A549 (cell line): Measurements from ENCODE around the gene TGFBR3.

ENCODE experiments used
- CBX2 ChIP-seq: fragments of 200-600 bp; sonication (generic); IDR thresholded peaks from 2 replicates; pipeline ENCODE4 v1.6.1; 2016; ENCODE audit warnings: low read depth, mild to moderate bottlenecking, borderline replicate concordance
- CEBPB ChIP-seq, 2 experiments: fragments of >200 bp in 1 of 2; sonication (Bioruptor Twin) in 1 of 2; formaldehyde crosslinking in 1 of 2; IDR thresholded peaks; 2 replicates each; pipeline ENCODE4 v1.6.1; 2012 to 2016
- CHD2 ChIP-seq: fragments of 150-350 bp; IDR thresholded peaks from 2 replicates; pipeline ENCODE4 v1.6.1; 2014; ENCODE audit warnings: low read length; ENCODE audit not compliant: partially characterized antibody
- CTCF ChIP-seq: fragments of >200 bp; sonication (Bioruptor Twin); formaldehyde crosslinking; IDR thresholded peaks from 3 replicates; pipeline ENCODE4 v1.5.1; 2016
- JUNB ChIP-seq: fragments of >200 bp; sonication (Bioruptor Twin); formaldehyde crosslinking; IDR thresholded peaks from 2 replicates; pipeline ENCODE4 v1.6.1; 2016
- MAFK ChIP-seq: fragments of 450-650 bp; IDR thresholded peaks from 2 replicates; pipeline ENCODE4 v1.6.1; 2014; ENCODE audit not compliant: partially characterized antibody
- MYC ChIP-seq: IDR thresholded peaks from 2 replicates; pipeline ENCODE4 v1.6.1; 2012; ENCODE audit warnings: mild to moderate bottlenecking, inconsistent platforms, low read length, improper control_type of control experiment, borderline replicate concordance
- NFE2L2 ChIP-seq: fragments of 150-350 bp; conservative IDR thresholded peaks from 2 replicates; pipeline ENCODE4 v1.6.1; 2014; ENCODE audit warnings: low read length
- NR3C1 ChIP-seq: fragments of >200 bp; sonication (Bioruptor Twin); formaldehyde crosslinking; IDR thresholded peaks from 3 replicates; pipeline ENCODE4 v1.6.1; 2017
- POLR2A ChIP-seq: IDR thresholded peaks from 2 replicates; pipeline ENCODE4 v1.6.1; 2012; ENCODE audit warnings: mild to moderate bottlenecking, low read length
- TF ChIP-seq, protein P1 (sequence below): IDR thresholded peaks from 2 replicates; pipeline ENCODE4 v1.6.1; 2012

DNA sequence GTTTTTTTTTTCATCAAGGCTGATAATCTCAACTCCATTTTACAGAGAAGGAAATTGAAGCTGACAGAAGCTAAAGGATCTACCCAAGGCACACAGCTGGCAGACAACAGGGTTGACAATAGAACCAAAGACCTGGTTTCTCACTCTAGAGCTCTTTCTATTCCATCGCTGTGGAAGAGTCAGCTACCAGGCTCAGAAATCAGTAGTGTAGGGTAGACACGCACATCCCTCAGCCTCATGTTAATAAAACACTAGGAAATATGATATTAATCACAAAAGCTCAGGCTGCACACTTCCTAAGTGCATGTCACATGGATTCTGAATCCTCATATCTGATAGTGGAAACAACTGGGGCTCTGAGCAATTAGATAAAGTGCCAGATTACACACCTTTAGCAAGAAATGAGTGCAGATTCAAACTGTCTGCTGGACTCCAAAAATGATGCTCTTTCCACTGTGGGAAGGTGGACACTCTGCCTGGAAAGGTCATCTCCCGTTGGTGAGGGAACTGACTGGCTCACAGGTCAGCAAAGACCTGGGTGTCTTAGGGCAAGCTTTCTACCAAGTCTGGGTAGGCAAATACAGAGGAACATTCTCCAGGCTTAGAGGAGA, 139.1 kb downstream of the TGFBR3 start:
- no peak for TF ChIP-seq POLR2A
- no peak for TF ChIP-seq CHD2
- TF ChIP-seq CTCF: no peak
- no peak for TF ChIP-seq NFE2L2
- TF ChIP-seq JUNB: no peak
- no peak for TF ChIP-seq CBX2
- no peak for TF ChIP-seq NR3C1
- no peak for TF ChIP-seq CEBPB (IDR thresholded peaks at IDR 0.05)
- TF ChIP-seq, protein P1, sequence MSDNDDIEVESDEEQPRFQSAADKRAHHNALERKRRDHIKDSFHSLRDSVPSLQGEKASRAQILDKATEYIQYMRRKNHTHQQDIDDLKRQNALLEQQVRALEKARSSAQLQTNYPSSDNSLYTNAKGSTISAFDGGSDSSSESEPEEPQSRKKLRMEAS: no peak
- no peak for TF ChIP-seq MAFK
- TF ChIP-seq MYC: no peak
